Globus pallidus (tissue), 1 donor: ENCODE measurements around the gene OGFR.
A peak's percentile ranks its signal among the peaks of the same experiment; 100 is the strongest.

Source experiments
- DNase-seq: peaks from one replicate; pipeline ENCODE4 v3.0.0-alpha.2; 2015; ENCODE audit warnings: low spot score

The OGFR gene

DNA sequence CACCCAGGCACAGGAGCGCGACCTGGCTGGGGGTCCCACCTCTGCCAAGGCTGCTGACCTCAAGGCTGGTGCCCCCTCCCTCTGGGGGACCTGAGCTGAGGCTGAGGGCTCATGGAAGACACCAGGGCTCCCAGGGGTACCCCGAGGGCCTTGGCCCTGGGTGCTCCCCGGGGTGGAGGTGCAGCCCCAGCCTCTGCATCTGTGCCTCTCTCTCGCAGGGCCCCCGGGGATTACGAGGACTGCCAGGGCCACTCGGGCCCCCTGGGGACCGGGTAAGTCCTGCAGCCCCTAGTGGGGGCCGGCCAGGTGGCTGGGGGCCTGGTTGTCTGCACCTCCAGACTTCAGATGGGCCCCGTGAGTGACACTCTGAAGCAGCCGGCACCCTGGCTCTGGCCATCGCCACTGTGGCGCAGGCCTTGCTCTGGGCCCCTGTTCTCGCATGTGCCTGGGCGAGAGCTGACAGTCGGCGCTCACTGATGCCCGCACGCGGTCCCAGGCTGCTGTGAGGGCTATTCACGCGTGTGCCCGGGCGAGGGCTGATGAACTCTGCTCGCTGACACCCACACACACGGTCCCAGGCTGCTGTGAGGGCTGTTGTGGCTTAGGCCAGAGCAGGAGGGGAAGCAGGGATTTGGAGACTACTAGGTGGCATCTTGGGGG lies 21.5 kb downstream of the OGFR start:
- DNase-seq: no peak

DNA sequence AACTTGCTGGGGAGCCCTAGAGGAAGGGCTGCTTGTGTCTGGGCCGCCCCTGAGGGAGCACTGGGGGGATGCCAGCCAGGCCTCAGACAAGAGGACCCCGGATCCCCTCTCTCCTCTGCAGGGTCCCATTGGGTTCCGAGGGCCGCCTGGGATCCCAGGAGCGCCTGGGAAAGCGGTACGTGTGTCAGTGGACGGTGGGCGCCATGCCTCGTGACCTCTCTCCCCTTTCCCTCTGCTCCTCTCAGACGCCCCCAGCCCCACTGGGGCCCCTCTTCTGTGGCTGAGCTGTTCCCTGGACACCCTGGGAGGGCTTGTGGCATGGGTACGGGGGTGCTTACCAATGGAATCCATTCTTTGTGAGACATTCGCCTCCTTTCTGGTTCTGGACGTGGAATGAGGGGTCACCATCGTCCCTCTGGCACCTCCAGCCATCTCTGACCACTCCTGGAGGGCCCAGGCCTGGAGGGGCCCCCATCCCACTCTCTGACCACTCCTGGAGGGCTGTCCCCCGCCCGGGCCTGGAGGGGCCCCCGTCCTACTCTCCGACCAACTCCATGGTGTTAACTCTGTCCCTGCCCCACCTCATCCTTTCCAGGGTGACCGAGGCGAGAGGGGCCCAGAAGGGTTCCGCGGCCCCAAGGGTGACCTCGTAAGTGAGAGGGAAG lies 22.1 kb downstream of the OGFR start:
- DNase-seq: no peak

DNA sequence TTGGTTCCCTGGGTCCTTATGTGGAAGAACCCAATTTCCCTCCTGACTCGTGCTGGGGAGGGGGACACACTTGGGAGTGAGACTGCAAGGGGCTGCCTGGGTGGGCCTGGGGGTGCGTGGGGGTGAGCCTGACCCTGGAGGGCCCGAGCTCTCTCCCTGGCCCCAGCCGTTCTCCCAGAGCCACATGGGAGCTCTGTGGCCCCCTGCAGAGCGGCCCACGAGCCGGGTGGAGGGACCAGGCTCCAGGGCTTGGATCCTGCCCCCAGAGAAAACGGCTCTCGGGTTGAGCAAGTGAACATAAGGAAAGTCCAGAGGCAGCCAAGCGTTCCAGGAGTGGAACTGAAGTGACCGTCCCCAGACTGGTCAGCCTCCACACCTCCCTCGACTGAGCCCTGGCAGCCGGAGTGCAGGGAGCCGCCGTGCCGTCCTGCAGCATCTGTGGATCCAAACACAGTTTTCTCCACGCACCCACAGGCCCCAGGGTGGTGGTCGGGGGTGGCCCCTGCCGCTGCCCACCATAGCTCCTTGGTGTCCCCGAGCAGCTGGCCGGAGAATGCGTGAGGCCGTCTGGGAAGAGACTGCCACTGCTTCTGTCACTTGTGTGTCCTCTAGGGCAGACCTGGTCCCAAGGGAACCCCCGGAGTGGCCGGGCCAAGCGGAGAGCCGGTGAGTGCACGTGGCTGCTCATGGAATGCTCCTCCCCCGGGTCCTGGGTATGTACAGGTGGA lies 22.8 kb downstream of the OGFR start:
- DNase-seq: no peak

GRCh38 chr20:62828051-62828450 lies 23.4 kb downstream of the OGFR start:
- DNase-seq: no peak

GRCh38 chr20:62828511-62829230 lies 24.0 kb downstream of the OGFR start:
- no peak for DNase-seq

DNA sequence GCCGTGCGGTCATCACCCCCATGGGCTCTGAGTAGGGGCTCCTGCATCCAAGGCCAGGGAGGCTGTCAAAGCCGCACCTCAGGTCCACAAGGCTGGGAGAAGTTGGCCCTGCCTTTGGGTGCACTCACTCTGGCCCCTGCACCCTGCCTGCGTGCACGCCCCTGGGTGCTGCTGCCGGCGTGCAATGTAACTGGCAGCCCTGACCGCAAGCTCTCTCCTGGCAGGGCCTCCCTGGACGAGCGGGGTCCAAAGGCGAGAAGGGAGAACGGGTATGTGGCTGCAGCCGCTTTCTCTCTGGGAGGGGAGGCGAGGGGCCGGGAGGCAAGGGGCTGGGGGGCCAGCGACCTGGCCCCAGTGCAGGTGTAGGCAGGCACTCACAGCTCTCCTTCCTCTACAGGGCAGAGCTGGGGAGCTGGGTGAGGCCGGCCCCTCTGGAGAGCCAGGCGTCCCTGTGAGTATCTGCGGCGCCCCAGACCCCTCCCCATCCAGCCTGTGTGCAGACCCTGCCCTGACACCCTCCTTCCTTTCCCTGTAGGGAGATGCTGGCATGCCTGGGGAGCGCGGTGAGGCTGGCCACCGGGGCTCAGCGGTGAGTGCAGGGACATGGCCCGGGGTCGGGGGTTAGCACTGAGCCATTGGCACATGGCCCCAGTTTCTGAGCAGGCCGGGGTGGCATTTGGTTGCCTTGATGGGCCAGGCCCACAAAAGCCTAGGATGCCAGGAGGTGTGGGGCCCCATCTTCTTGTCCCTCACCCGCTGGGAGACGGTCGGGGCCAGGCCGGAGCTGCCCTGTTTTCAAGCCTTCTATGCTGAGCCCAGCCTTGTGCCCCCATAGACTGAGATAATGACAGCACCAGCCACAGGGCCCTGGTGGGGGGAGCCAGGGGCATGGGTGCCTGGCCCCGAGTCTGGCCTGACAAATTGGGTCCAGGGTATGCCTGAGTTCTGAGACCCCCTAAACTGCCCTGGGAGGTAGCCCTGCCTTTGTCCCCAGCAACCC lies 24.9 kb downstream of the OGFR start:
- no peak for DNase-seq

DNA sequence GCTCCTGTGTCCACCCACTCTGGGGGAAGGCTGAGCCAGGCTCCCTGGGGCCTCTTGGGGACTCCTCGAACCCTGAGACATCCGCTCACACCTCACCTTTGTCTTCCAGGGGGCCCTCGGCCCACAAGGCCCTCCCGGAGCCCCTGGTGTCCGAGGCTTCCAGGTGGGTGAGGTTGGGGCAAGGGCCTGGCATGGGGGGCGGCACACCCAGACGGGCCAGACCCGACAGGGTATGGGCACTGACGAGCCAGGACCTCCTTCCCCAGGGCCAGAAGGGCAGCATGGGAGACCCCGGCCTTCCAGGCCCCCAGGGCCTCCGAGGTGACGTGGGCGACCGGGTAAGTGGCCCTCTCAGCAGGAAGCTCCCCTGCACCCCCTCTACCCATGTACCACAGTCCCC lies 25.6 kb downstream of the OGFR start:
- no peak for DNase-seq

DNA sequence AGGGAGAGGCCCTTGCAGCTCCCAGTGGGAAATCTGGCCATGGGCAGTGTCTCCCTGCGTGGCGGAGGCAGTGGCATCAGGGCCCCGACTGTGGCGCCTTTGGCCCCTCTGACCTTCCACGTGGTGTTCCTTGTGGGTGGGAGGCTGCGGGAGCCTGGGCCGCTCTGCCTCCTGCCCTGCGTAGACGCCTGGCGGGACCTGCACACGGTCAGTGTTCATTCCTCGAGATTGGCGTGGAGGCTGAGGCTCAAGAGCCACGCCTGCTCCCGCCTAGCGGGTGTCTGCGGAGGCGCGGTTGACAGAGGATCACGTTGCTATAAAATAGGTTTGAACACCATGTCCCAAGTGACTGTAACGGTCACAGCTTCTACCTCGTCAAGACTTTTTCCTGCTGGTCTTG lies 26.2 kb downstream of the OGFR start:
- DNase-seq: no peak

GRCh38 chr20:62831361-62831788 lies 26.7 kb downstream of the OGFR start:
- DNase-seq: no peak

- DNase-seq: peak; percentile 31
These were observed 27.2 kb downstream of the OGFR start for GRCh38 chr20:62831854-62832211.

DNA sequence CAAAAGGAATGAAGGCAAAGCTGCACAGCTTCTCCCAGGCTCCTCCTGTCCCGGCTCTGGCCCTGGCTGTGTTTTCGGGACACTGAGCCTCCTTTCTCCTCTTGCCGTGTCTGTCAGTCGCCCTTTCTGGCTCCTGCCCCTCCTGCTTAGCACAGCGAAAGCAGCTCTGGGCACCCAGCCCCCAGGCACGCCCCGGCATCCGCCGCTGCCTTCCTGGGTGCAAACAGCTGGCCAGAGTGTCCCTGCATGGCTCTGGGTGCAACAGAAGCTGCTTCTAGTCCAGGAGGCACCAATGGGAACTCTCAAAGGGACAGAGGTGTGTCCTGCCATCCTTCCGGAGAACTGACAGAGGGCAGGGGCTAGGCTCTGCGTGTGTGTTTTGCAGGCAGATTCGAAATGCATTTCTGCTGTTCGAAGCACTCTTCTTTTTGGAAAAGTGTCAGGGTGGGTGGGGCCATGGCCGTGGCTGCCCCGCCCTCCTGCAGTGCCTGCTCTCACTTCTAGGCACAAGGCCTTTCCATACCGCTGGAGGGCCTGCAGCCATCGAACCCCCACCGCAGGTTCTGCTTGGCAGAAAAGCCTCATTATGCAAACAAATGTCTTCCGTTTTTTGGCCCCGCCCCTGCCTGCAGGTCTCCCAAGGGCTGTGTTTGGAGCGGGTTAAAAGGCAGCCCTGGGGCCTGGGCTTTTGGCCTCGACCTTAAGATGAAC lies 27.7 kb downstream of the OGFR start:
- DNase-seq: peak; percentile 37

GRCh38 chr20:62832951-62833391 lies 28.3 kb downstream of the OGFR start:
- DNase-seq: no peak

GRCh38 chr20:62834967-62835730 lies 30.5 kb downstream of the OGFR start:
- no peak for DNase-seq

DNA sequence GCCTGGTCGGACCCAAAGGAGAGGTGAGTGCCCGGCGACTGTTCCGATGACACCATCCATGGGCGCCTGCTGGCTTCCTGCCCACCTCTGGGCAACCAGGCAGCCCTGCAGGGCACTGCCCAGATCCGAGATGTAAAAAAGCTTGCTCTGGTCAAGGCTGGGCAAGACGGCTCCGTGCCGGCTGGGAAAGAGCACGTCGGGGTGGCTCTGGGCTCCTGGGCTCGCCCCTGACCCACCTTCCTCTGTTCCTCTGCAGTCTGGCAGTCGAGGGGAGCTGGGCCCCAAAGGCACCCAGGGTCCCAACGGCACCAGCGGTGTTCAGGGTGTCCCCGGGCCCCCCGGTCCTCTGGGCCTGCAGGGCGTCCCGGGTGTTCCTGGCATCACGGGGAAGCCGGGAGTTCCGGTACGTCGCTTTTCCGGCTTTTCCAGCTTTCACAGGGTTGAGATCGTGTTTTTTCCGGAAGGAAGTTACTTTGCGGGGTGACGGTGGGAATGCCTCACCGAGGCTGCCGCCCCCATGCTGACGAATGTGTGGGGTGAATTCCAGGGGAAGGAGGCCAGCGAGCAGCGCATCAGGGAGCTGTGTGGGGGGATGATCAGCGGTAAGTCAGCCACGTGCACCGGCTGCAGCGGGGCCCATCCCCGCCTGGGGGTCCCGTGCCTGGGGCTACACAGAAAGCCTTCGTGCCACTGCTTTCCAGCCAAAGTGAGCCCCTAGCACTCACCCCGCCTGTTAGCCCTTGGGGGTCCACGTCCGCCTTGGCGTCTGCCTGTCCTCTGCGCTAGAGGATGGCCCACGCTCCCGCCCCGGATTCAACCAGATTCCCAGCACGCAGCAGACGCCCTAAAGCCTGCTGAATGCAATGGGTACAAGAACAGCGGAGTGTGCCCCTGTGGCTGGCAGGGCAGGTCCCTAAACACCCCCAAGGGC lies 31.6 kb downstream of the OGFR start:
- DNase-seq: no peak

DNA sequence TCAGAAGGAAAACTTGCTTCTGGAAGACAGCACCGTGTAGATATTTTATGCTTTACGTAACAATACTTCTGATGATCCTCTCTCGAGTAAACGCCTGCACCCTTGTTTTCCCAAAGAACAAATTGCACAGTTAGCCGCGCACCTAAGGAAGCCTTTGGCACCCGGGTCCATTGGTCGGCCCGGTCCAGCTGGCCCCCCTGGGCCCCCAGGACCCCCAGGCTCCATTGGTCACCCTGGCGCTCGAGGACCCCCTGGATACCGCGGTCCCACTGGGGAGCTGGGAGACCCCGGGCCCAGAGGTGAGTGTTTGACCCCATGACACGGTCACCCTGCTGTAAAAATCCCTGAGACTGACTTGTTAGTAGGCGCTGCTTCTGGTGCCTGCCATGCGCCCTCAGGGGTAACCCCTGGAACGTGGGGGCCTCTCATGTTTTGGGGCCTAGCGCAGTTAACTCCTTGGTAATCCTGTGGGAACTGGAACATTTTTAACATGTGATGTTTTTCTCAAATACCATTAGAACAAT lies 32.4 kb downstream of the OGFR start:
- DNase-seq: no peak

DNA sequence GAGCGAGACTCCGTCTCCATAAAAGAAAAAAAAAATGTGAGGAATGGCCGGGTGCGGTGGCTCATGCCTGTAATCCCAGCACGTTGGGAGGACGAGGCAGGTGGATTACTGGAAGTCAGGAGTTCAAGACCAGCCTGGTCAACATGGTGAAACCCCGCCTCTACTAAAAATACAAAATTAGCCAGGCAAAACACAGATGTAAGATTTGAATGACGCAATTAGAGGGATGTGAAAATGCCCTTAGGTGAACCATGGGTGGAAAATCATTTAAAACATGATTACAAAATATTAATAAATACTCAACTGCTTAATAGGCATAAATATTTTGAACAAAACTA lies 33.1 kb downstream of the OGFR start:
- no peak for DNase-seq

GRCh38 chr20:62838128-62838891 lies 33.7 kb downstream of the OGFR start:
- no peak for DNase-seq

- no peak for DNase-seq
These were observed 34.6 kb downstream of the OGFR start for GRCh38 chr20:62839261-62839660.
